Epithelial cell of prostate (primary cell): ENCODE data around the gene TAPT1.
A peak's percentile ranks its signal among the peaks of the same experiment; 100 is the strongest.
"Not testable (repeated sequence)": the region's sequence is repeated elsewhere in the genome, so short reads cannot be mapped to it uniquely, and the experiment has no call there.

Experiments used
- DNase-seq: peaks from one replicate; pipeline ENCODE4 v3.0.0-alpha.2; 2011; ENCODE audit warnings: low read depth, low spot score
- H3K27ac ChIP-seq: fragments of 450-650 bp; 2 replicates; pipeline ENCODE4 v1.5.1; 2017; ENCODE audit warnings: mild to moderate bottlenecking

The TAPT1 gene

GRCh38 chr4:16218950-16219349, 7.3 kb downstream of the TAPT1 start:
- no peak for DNase-seq
- no peak overlapping the region for H3K27ac ChIP-seq

- DNase-seq, result no peak
- no peak overlapping the region for H3K27ac ChIP-seq
These were observed 8.8 kb downstream of the TAPT1 start for GRCh38 chr4:16217300-16218051.

DNA sequence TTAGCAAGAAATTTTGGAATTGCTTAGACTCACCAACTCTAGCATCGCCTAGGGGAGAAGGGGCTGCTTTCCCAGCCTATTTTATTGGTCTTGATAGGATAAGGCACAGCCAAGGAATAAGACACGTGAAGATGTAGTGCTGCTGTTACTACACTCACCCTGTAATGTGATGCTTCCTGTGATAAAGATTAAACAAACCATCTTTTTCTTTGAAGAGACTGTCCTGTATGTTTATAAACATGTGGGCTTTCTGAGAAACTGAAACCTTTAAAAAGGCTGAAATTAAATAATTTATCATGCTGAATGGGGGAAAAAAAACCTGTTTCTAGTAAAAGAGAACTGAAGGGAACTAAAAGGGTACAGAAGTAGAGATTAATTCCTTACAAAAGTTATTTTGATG, 13.2 kb downstream of the TAPT1 start:
- DNase-seq, result no peak
- H3K27ac ChIP-seq, result no peak overlapping the region

- no peak overlapping the region for H3K27ac ChIP-seq
- DNase-seq, result no peak
These were observed 14.0 kb downstream of the TAPT1 start for GRCh38 chr4:16212138-16212782.

DNA sequence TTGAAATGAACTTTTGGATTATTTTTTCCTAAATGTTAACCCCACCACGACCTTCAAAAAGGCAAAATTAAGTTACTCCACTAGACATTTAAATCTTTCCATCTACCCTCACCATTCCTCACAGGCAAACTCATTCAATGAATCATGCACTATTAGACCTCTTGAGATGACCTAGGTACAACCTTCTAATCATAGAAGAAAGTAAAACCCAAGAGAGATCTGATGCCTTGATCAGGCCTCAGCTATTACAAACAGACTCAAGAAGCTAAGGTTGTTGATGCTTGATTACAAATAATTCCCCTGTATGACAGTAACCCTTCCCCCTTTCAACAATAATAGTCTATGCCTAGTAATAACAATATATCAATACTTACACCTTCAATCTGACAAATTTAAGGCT, 18.9 kb downstream of the TAPT1 start:
- no peak overlapping the region for H3K27ac ChIP-seq
- DNase-seq, result no peak

DNA sequence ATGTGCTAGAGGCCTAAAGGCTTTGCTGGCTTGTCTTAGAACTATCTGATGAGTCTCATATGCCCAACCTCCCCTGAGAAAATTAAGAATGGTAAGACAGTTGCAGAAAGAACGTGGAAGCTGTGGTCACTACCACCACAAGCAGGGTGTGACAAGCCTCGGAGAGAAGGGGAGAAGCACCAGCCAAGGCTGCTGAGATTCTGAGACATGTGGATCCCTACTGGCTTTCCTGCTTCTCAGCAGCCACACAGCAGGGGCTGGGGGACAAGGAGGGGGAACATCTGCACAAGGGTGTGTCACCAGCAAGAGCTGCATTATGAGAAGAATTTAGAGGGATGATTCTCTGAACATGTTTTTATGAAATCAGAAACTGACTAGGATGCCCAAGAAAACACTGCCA, 19.4 kb downstream of the TAPT1 start:
- DNase-seq, result no peak
- no peak overlapping the region for H3K27ac ChIP-seq

- no peak overlapping the region for H3K27ac ChIP-seq
- no peak for DNase-seq
These were observed 20.0 kb downstream of the TAPT1 start for GRCh38 chr4:16206301-16206700.

DNA sequence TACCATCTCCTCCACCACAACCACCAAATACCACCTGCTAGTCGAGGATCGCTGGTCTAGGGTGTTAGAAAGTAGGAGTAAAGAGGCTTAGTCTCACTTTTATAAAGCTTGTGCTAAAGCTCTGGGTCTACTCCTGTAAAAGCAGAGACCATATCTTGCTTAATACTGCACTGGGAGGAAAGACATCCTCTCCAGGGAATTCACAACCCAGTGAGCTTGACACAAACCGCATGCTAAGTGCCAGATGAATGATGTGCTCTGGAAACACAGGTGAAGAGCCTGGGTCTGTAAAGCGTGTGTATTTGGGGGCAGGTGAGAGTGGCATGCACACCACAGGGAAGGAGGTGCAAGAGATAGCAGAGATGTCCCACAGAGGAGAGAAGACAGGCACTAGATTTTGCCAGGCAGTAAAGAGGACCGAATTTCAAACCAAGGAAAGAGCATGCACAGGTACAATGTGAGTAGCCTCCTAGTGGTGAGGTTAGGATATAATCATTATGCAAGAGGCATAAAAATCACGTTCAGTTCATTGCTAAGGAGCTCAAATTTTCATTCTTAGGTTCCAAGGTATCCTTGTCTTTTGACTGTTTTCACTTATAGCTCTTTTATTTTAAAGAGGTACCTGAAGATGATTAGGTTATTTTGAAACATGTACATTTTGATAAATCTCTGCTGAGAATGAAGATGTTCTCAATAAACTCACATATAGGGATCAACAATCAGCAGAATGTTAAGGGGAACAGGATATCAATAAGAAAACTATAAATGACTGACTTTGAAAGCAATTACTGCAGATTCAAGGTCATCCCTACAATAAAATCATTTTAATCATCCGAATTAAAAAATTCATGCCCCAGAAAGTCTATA, 20.7 kb downstream of the TAPT1 start:
- no peak overlapping the region for H3K27ac ChIP-seq
- no peak for DNase-seq

DNA sequence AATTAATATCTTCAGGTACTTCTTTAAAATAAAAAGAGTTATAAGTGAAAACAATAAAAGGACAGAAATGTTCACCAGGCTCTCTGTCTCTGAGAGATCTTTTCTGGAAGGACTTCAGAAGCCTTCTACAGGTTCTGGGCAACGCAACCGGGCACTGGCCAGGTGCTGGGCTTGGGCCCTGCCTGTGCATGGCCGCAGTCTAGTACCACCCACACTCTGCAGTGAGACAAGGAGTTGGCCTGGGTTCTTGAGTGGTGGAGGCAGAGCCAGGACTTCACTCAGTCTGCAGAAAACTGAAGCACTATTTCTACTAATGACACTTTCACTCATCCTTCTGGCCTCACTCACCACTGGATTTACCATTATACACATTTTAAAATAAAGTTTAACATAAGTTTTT, 21.8 kb downstream of the TAPT1 start:
- DNase-seq, result no peak
- no peak overlapping the region for H3K27ac ChIP-seq

GRCh38 chr4:16203083-16203482, 23.2 kb downstream of the TAPT1 start:
- no peak overlapping the region for H3K27ac ChIP-seq
- DNase-seq, result no peak

DNA sequence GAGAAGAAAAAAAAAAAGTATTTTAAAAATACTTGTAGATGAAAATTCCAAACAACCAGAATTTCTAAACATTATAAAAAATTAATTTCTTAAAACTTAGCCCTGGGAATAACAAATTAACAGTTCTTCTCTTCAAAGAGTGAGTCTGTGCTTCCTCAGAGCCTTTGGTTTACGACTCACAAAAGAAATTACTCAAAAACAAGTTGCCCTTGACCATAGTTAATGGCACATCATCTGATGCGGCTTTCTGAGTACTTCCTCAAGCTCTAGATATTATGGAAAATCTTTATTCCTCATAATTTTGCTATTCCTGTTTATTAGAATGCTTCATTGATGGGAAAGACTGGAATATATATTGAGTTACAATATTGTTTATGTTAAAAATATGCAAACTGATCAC, 23.7 kb downstream of the TAPT1 start:
- no peak overlapping the region for H3K27ac ChIP-seq
- DNase-seq, result no peak

GRCh38 chr4:16199093-16199492, 27.2 kb downstream of the TAPT1 start:
- no peak for DNase-seq
- H3K27ac ChIP-seq, result no peak overlapping the region

DNA sequence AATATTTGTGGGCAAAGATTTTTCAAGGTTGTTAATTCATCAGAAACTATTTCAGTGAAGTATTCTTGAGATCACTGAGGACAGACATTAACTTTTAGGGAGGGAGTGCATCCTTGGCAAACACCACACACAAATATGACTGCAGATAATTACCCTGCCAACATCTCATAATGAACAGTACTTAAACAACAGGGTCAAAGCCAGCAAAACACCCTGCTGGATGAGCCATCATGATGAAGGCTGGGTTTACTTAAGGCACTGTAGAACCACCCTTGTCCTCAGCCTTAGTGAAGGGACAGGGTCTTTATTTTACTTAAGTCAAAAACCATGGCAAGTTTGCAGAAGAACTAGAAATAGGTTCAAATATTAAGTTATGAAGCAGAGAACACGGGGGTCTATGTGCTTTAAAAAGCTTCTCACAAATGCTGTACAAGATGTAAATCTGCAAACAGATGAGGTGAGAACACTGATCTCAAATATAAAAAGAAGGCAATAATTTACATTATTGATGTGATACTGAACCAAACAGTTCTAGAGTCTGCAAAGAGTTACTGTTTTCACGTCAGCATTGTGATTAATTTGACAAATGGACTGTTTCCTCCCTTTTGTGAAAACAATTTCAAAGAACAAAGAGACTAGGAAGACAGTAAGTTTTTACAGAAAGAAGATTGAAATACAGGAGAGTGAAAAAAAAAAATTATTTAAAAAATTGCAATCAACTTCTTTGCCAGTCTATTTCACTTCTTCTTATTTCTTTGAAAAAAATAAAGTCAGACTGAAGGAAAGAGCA, 28.2 kb downstream of the TAPT1 start:
- no peak for DNase-seq
- no peak overlapping the region for H3K27ac ChIP-seq

- peak; percentile 45 for DNase-seq
- no peak overlapping the region for H3K27ac ChIP-seq
These were observed 29.5 kb downstream of the TAPT1 start for GRCh38 chr4:16196482-16197393.

GRCh38 chr4:16195209-16195608, 31.1 kb downstream of the TAPT1 start:
- H3K27ac ChIP-seq, result no peak overlapping the region
- no peak for DNase-seq

- not testable (repeated sequence) for DNase-seq, H3K27ac ChIP-seq
These were observed 31.5 kb downstream of the TAPT1 start for GRCh38 chr4:16194798-16195197.

GRCh38 chr4:16194214-16194613, 32.1 kb downstream of the TAPT1 start:
- no peak for DNase-seq
- H3K27ac ChIP-seq, result no peak overlapping the region

DNA sequence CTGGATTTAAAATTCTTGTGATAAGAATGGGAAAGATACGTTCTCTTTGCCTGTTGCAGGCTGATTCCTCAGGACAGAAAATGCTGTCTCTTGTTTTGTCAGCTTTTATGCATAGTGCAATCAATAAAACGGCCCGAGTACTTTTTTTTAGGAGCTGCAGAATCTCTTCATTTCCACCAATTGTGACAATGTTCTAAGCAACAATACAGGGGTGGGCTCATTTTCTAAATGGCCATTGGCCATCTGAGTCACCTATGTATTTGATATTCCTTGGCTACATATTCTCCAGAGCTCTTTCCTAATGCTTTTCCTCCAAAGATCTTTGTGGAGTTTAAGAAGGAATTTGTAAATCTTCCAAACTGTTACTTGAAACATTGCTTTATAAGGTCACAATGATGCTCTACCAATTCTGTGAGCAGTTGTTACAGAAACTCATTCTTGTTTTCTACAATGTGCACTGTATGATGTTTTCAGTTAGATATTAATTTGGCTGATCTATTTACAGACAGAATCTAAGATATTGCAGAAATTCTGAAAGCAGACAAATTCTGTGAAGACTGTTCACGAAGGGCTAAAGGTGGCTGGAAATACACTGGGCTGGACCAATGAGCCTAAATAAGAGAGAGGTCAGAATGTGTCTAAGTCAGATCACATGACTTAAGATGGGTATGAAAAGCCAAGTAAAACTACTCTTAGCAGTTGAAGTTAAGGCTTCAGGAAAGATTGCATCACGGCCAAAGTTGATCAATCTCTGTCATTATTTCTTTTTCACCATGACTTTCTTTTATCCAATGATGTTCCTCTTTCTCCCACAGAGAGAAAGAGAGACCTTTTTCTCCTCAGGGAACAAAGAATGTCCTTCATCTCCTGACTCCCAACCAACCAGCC, 33.4 kb downstream of the TAPT1 start:
- no peak overlapping the region for H3K27ac ChIP-seq
- no peak for DNase-seq
